ENCODE results near the gene MSRB3. TPM values are rescaled to one million over a fixed set of nuclear protein-coding genes. Genes with fewer than 3 reads are reported as not detected.

The MSRB3 gene
- total and polyA plus RNA-seq, 2 experiments from 2014 or later = 0.95 to 1.7 TPM

- H3K36me3 Mint-ChIP-seq (ENCODE audit: low read depth) = no peaks in the 10 kb centered on the region
- TF ChIP-seq ZNF114 (CRISPR knock-in tag; IDR thresholded peaks at IDR 0.05) (no peak), CTCF (conservative IDR thresholded peaks at IDR 0.05; ENCODE audit: low read depth in 2 of 2) (no peak), STAT1 (IDR thresholded peaks at IDR 0.05; ENCODE audit: unreplicated experiment) (no peak)
- Histone ChIP-seq H3K27me3 (ENCODE audit: insufficient read depth) (no peaks in the 10 kb centered on the region), H3K4me2 (no peak overlapping the region), H3K79me2 (replicated peaks; ENCODE audit: insufficient read depth) (no peaks in the 10 kb centered on the region), H3K9me2 (ENCODE audit: insufficient read depth) (peaks cover 7% of the 10 kb centered on the region; the same call in 1 of the 2 replicates), H3K4me3 (no peak overlapping the region), H4K20me1 (replicated peaks; ENCODE audit: insufficient read depth) (no peaks in the 10 kb centered on the region), H3K36me3 (ENCODE audit: insufficient read depth) (no peaks in the 10 kb centered on the region), H3F3A (replicated peaks; ENCODE audit: low read depth) (no peaks in the 10 kb centered on the region), H2AFZ (peak overlapping the region; percentile 68; the same call in 1 of the 2 replicates), H3K4me1 (ENCODE audit: insufficient read depth) (no peaks in the 10 kb centered on the region), H3K27ac (ENCODE audit: low read depth) (no peak overlapping the region)
- peaks cover 9% of the 10 kb centered on the region for H3K4me1 Mint-ChIP-seq
- peak; percentile 12 for DNase-seq (ENCODE audit: low spot score)
- no peak overlapping the region for H3K4me3 Mint-ChIP-seq
- peaks cover 6% of the 10 kb centered on the region for H3K27me3 Mint-ChIP-seq (ENCODE audit: insufficient read depth, low read depth, poor library complexity)
- no peaks in the 10 kb centered on the region for H3K9me3 Mint-ChIP-seq
- no peak overlapping the region for H3K27ac Mint-ChIP-seq
- peak; percentile 27; the same call in 2 of the 3 replicates for ATAC-seq
Observed at GRCh38 chr12:65505386-65506121, 227.1 kb downstream of the MSRB3 start.

GRCh38 chr12:65508276-65509035 is 230.0 kb downstream of the MSRB3 start:
- Histone ChIP-seq H3K79me2 (replicated peaks; ENCODE audit: insufficient read depth) (no peaks in the 10 kb centered on the region), H3K4me1 (ENCODE audit: insufficient read depth) (peaks cover 8% of the 10 kb centered on the region; the same call in 1 of the 2 replicates), H2AFZ (no peak overlapping the region), H3K9me2 (ENCODE audit: insufficient read depth) (0 out of 2 replicates have a peak, but pooled peaks cover 7% of the 10 kb centered on the region), H3K4me3 (no peak overlapping the region), H3K27ac (ENCODE audit: low read depth) (no peak overlapping the region), H4K20me1 (replicated peaks; ENCODE audit: insufficient read depth) (no peaks in the 10 kb centered on the region), H3K27me3 (ENCODE audit: insufficient read depth) (no peaks in the 10 kb centered on the region), H3K4me2 (no peak overlapping the region), H3F3A (replicated peaks; ENCODE audit: low read depth) (no peaks in the 10 kb centered on the region; the same call in 1 of the 2 replicates), H3K36me3 (ENCODE audit: insufficient read depth) (no peaks in the 10 kb centered on the region)
- H3K9me3 Mint-ChIP-seq = no peaks in the 10 kb centered on the region
- H3K4me3 Mint-ChIP-seq = no peak overlapping the region
- no peak overlapping the region for H3K27ac Mint-ChIP-seq
- ATAC-seq (no peak), DNase-seq (ENCODE audit: low spot score) (no peak)
- H3K4me1 Mint-ChIP-seq = peaks cover 22% of the 10 kb centered on the region
- H3K27me3 Mint-ChIP-seq (ENCODE audit: insufficient read depth, low read depth, poor library complexity) = peaks cover 10% of the 10 kb centered on the region
- no peaks in the 10 kb centered on the region for H3K36me3 Mint-ChIP-seq (ENCODE audit: low read depth)
- TF ChIP-seq REST (IDR thresholded peaks at IDR 0.05; ENCODE audit: unreplicated experiment) (no peak), POLR2AphosphoS5 (IDR thresholded peaks at IDR 0.05; ENCODE audit: low read depth) (no peak), CTCF (conservative IDR thresholded peaks at IDR 0.05; ENCODE audit: low read depth in 2 of 2) (no peak), ZNF331 (CRISPR knock-in tag; IDR thresholded peaks at IDR 0.05; ENCODE audit: low read depth) (no peak), ZNF114 (CRISPR knock-in tag; IDR thresholded peaks at IDR 0.05) (no peak), JUNB (IDR thresholded peaks at IDR 0.05; ENCODE audit: unreplicated experiment) (no peak), ETS1 (IDR thresholded peaks at IDR 0.05) (no peak), STAT1 (IDR thresholded peaks at IDR 0.05; ENCODE audit: unreplicated experiment) (no peak), CREB1 (CRISPR knock-in tag; IDR thresholded peaks at IDR 0.05; ENCODE audit: low read depth) (no peak), NANOG (IDR thresholded peaks at IDR 0.05; ENCODE audit: borderline replicate concordance) (no peak)
